ENCODE data around the gene LAIR1.

The LAIR1 gene

DNA sequence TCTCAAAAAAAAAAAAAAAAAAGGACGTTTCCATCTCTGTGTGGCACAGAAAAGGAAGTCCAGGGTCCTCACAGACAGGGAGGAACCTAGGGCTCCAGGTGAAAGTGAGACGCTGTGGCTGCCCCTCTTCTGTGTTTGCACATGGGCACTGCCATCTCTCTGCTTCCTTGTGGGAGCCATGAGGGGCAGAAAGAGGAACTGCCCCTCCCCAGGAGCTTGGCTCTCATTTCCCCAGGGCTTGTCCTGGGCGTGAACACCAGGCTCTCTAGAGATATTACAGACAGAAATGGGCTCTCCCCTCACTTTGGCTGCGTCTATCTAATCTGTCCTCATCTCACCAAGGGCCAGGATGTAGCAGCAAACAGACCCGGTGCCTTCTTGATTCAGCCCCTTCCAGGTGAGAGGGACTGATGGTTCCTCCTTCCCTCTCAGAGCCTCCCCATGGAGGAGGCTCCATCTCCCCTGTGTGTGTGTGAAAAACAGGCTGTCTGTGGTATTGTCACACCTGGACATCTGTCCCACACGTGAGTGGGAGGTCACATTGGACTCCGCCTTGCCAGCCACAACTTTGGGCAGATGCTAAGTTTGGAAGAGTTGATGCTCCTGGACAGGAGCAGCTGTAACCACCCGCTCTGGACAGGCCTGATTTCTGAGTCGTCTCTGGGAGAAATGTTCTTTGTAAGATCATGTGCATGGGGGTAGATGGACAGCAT, 24.9 kb downstream of the LAIR1 start:
- Histone ChIP-seq H3K27ac (ENCODE audit: extremely low read depth, low read depth, low read length) (no peak overlapping the region), H3K9me3 (ENCODE audit: control insufficient read depth, insufficient read depth, low read depth, low read length) (no peaks in the 10 kb centered on the region), H3K36me3 (ENCODE audit: control insufficient read depth in 2 of 2, insufficient read depth in 1 of 2, low read length in 2 of 2) (no peaks in the 10 kb centered on the region), H3K4me1 (ENCODE audit: control insufficient read depth, insufficient read depth, low read length) (no peaks in the 10 kb centered on the region), H3K4me3 (ENCODE audit: low read depth, low read length) (no peak overlapping the region)
- ChIA-PET POLR2A (no interaction called here), CTCF (interaction anchor here (0.6 to 1.3 kb wide), 5 partner anchors 12 to 166 kb away, joined by 3 to 7 read pairs (median 3); no protein-coding TSS in a partner anchor)
- no peak for TF ChIP-seq ZNF560 (tag by site-specific recombination; IDR thresholded peaks at IDR 0.05; ENCODE audit: borderline replicate concordance)
- TF ChIP-seq ZNF221 (tag by site-specific recombination; IDR thresholded peaks at IDR 0.05; ENCODE audit: borderline replicate concordance): no peak
- TF ChIP-seq MEIS1 (CRISPR knock-in tag; IDR thresholded peaks at IDR 0.05; ENCODE audit: borderline replicate concordance): no peak
- TF ChIP-seq ZNF544 (tag by site-specific recombination; IDR thresholded peaks at IDR 0.05): no peak
- TF ChIP-seq ZNF843 (tag by site-specific recombination; IDR thresholded peaks at IDR 0.05): no peak
- no peak for TF ChIP-seq ZNF791 (tag by site-specific recombination; IDR thresholded peaks at IDR 0.05)
- TF ChIP-seq ZSCAN16 (tag by site-specific recombination; IDR thresholded peaks at IDR 0.05): no peak
- no peak for TF ChIP-seq REPIN1 (tag by site-specific recombination; IDR thresholded peaks at IDR 0.05; ENCODE audit: low read depth)
- no peak for TF ChIP-seq ZNF654 (tag by site-specific recombination; IDR thresholded peaks at IDR 0.05; ENCODE audit: low read depth)
- TF ChIP-seq ZNF510 (tag by site-specific recombination; IDR thresholded peaks at IDR 0.05; ENCODE audit: insufficient replicate concordance): no peak
- no peak for TF ChIP-seq ZNF610 (tag by site-specific recombination; IDR thresholded peaks at IDR 0.05; ENCODE audit: borderline replicate concordance)

DNA sequence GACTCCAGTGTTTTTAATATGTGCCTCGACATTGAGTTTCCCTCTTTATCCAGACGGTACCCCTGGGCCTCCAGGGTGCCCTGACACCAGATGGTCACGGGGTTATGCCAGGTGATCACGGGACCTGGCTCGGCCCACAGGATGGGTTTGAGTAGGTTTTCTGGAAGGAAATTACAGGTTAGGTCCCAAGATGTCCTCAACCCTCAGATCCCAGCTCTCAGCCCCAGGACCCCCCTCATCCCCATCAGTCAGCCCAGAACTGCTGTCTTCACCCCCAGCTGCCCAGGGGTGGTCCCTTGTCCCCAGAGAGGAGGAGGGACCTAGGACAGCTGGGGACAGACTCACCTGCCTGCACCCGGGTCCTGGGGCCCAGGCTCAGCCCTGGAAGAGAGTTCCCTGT, 26.2 kb downstream of the LAIR1 start:
- POLR2A ChIA-PET: interaction anchor here (0.6 kb wide), 1 partner anchor 99 kb away, joined by 3 read pairs; no protein-coding TSS in a partner anchor
- H3K27ac ChIP-seq (ENCODE audit: extremely low read depth, low read depth, low read length): no peak overlapping the region
- CTCF ChIA-PET: interaction anchor here (0.6 to 0.9 kb wide), 2 partner anchors 14 to 16 kb away, joined by 3 read pairs; no protein-coding TSS in a partner anchor
- no peaks in the 10 kb centered on the region for H3K9me3 ChIP-seq (ENCODE audit: control insufficient read depth, insufficient read depth, low read depth, low read length)
- TF ChIP-seq ZNF433 (tag by site-specific recombination; IDR thresholded peaks at IDR 0.05; ENCODE audit: low read depth): no peak
- H3K36me3 ChIP-seq (ENCODE audit: control insufficient read depth in 2 of 2, insufficient read depth in 1 of 2, low read length in 2 of 2): no peaks in the 10 kb centered on the region
- H3K4me1 ChIP-seq (ENCODE audit: control insufficient read depth, insufficient read depth, low read length): no peaks in the 10 kb centered on the region
- H3K4me3 ChIP-seq (ENCODE audit: low read depth, low read length): no peak overlapping the region

DNA sequence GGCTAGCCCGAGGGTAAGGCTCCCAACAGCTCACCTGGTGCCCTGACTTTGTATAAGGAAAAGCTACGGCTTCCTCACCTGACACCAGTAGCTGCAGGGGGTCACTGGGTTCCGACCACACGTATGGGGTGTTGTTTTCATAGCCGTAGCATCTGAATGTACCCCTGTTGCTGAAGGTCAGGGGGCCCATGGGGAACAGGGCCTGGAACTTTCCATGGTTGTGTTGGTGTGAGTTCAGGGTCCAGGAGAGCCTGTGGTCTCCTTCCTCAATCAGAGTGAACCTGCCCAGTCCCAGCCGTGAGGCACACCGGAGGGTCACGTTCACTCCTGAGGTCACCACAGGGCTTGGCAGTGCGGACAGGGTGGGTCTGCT, 26.9 kb downstream of the LAIR1 start:
- H3K4me3 ChIP-seq (ENCODE audit: low read depth, low read length): no peak overlapping the region
- POLR2A ChIA-PET: no interaction called here
- CTCF ChIA-PET: interaction anchor here (0.6 to 0.9 kb wide), 3 partner anchors 12 to 166 kb away, joined by 3 to 4 read pairs (median 3); no protein-coding TSS in a partner anchor
- H3K9me3 ChIP-seq (ENCODE audit: control insufficient read depth, insufficient read depth, low read depth, low read length): no peaks in the 10 kb centered on the region
- H3K4me1 ChIP-seq (ENCODE audit: control insufficient read depth, insufficient read depth, low read length): no peaks in the 10 kb centered on the region
- no peak overlapping the region for H3K27ac ChIP-seq (ENCODE audit: extremely low read depth, low read depth, low read length)
- no peaks in the 10 kb centered on the region for H3K36me3 ChIP-seq (ENCODE audit: control insufficient read depth in 2 of 2, insufficient read depth in 1 of 2, low read length in 2 of 2)
- TF ChIP-seq, protein P1, sequence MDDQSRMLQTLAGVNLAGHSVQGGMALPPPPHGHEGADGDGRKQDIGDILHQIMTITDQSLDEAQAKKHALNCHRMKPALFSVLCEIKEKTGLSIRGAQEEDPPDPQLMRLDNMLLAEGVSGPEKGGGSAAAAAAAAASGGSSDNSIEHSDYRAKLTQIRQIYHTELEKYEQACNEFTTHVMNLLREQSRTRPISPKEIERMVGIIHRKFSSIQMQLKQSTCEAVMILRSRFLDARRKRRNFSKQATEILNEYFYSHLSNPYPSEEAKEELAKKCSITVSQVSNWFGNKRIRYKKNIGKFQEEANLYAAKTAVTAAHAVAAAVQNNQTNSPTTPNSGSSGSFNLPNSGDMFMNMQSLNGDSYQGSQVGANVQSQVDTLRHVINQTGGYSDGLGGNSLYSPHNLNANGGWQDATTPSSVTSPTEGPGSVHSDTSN (CRISPR knock-in tag; IDR thresholded peaks at IDR 0.05): no peak
- TF ChIP-seq ZNF548 (tag by site-specific recombination; IDR thresholded peaks at IDR 0.05): no peak
- TF ChIP-seq, protein P2, sequence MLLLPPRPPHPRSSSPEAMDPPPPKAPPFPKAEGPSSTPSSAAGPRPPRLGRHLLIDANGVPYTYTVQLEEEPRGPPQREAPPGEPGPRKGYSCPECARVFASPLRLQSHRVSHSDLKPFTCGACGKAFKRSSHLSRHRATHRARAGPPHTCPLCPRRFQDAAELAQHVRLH (tag by site-specific recombination; IDR thresholded peaks at IDR 0.05): no peak
- TF ChIP-seq GFI1B (tag by site-specific recombination; IDR thresholded peaks at IDR 0.05): no peak
- TF ChIP-seq REPIN1 (tag by site-specific recombination; IDR thresholded peaks at IDR 0.05; ENCODE audit: low read depth): no peak
- TF ChIP-seq ZNF132 (tag by site-specific recombination; IDR thresholded peaks at IDR 0.05; ENCODE audit: borderline replicate concordance): no peak
- TF ChIP-seq SALL2 (tag by site-specific recombination; IDR thresholded peaks at IDR 0.05; ENCODE audit: borderline replicate concordance): no peak
- no peak for TF ChIP-seq BCL11A (tag by site-specific recombination; IDR thresholded peaks at IDR 0.05; ENCODE audit: low read depth)
- TF ChIP-seq SP3 (tag by site-specific recombination; IDR thresholded peaks at IDR 0.05): no peak
- TF ChIP-seq, protein P3, sequence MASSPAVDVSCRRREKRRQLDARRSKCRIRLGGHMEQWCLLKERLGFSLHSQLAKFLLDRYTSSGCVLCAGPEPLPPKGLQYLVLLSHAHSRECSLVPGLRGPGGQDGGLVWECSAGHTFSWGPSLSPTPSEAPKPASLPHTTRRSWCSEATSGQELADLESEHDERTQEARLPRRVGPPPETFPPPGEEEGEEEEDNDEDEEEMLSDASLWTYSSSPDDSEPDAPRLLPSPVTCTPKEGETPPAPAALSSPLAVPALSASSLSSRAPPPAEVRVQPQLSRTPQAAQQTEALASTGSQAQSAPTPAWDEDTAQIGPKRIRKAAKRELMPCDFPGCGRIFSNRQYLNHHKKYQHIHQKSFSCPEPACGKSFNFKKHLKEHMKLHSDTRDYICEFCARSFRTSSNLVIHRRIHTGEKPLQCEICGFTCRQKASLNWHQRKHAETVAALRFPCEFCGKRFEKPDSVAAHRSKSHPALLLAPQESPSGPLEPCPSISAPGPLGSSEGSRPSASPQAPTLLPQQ (tag by site-specific recombination; IDR thresholded peaks at IDR 0.05): no peak
- TF ChIP-seq ZNF707 (tag by site-specific recombination; IDR thresholded peaks at IDR 0.05): no peak
- TF ChIP-seq ZNF654 (tag by site-specific recombination; IDR thresholded peaks at IDR 0.05; ENCODE audit: low read depth): no peak
- TF ChIP-seq ZNF544 (tag by site-specific recombination; IDR thresholded peaks at IDR 0.05): no peak
- no peak for TF ChIP-seq ZNF585B (tag by site-specific recombination; IDR thresholded peaks at IDR 0.05)
- TF ChIP-seq, protein P4, sequence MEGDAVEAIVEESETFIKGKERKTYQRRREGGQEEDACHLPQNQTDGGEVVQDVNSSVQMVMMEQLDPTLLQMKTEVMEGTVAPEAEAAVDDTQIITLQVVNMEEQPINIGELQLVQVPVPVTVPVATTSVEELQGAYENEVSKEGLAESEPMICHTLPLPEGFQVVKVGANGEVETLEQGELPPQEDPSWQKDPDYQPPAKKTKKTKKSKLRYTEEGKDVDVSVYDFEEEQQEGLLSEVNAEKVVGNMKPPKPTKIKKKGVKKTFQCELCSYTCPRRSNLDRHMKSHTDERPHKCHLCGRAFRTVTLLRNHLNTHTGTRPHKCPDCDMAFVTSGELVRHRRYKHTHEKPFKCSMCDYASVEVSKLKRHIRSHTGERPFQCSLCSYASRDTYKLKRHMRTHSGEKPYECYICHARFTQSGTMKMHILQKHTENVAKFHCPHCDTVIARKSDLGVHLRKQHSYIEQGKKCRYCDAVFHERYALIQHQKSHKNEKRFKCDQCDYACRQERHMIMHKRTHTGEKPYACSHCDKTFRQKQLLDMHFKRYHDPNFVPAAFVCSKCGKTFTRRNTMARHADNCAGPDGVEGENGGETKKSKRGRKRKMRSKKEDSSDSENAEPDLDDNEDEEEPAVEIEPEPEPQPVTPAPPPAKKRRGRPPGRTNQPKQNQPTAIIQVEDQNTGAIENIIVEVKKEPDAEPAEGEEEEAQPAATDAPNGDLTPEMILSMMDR (tag by site-specific recombination; IDR thresholded peaks at IDR 0.05): no peak
- TF ChIP-seq GLI4 (tag by site-specific recombination; IDR thresholded peaks at IDR 0.05): no peak
- TF ChIP-seq ZBTB8A (tag by site-specific recombination; IDR thresholded peaks at IDR 0.05): no peak
- no peak for TF ChIP-seq ZBTB20 (tag by site-specific recombination; IDR thresholded peaks at IDR 0.05)
